COR-L47 (cell line): ENCODE measurements around the gene TAS2R46.
"Not testable (repeated sequence)": the region's sequence is repeated elsewhere in the genome, so short reads cannot be mapped to it uniquely, and the experiment has no call there.

Source experiments
- DNase-seq: peaks from one replicate; lab custom pipeline; 2025; lab: John Stamatoyannopoulos, UW

The TAS2R46 gene

DNA sequence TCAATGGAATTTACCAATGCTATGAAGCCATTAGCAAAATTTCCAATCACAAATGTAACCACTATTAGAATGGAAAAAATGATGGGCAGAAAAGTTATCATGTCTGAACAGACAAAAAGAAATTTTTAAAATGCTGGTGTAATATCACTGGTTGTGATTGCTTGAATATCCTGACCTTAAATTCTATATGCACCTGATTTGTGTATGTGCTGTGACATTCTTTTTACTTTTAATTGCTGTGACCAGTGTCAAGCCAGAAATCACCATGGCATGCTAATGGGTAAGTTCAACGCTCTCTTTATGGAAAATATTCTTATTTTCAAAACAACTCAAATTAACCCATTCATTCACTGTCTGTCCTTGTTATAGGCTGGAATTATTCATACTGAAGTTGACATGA is at the start of gene TAS2R46:
Gene TAS2R46 (minus strand): TSS at position 101 of the 400 bp plus-strand sequence. CDS start 0 bp downstream, at position 101.
- DNase-seq = not testable (repeated sequence)

GRCh38 chr12:11111213-11111612 is 49.1 kb upstream of the TAS2R46 start:
- DNase-seq = not testable (repeated sequence)

DNA sequence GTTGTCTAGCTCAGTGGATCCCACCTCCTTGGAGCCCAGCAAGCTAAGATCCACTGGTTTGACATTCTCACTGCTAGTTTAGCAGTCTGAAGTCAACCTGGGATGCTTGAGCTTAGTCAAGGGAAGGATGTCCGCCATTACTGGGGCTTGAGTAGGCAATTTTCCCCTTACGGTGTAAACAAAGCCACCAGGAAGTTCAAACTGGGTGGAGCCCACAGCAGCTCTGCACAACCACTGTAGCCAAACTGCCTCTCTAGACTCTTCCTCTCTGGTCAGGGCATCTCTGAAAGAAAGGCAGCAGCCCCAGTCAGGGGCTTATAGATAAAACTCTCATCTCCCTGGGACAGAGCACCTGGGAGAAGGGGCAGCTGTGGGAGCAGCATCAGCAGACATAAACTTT is 46.8 kb upstream of the TAS2R46 start:
- no peak for DNase-seq

GRCh38 chr12:11107719-11108118 is 45.6 kb upstream of the TAS2R46 start:
- DNase-seq = no peak

DNA sequence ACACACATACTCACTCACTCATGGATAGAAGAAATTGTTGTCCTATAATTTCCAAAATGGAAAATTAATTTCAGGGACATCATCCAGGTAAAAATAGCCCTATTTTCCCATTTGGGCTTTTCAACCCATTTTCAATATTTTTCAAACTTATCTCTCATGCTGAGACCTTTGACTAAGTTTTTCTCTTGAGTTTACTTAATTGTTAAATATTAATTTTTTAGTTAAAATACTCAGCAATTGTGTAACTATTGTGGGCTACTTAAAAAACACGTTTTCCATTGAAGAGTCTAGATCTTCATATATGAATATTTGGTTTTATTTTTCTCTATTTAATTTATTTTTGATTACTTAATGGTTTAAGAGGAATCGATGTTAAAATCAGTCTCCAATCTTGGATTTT is 44.2 kb upstream of the TAS2R46 start:
- no peak for DNase-seq

- no peak for DNase-seq
These were observed 43.5 kb upstream of the TAS2R46 start for GRCh38 chr12:11105546-11105945.

- not testable (repeated sequence) for DNase-seq
These were observed 32.8 kb upstream of the TAS2R46 start for GRCh38 chr12:11094910-11095309.

- no peak for DNase-seq
These were observed 30.0 kb upstream of the TAS2R46 start, which contains the start of gene TAS2R43 for GRCh38 chr12:11092128-11092527. Gene TAS2R43, minus strand, starts transcription at chr12:11092313. Its CDS starts 84 bp downstream, at chr12:11092229.

GRCh38 chr12:11089246-11089645 is 27.2 kb upstream of the TAS2R46 start:
- DNase-seq = no peak

DNA sequence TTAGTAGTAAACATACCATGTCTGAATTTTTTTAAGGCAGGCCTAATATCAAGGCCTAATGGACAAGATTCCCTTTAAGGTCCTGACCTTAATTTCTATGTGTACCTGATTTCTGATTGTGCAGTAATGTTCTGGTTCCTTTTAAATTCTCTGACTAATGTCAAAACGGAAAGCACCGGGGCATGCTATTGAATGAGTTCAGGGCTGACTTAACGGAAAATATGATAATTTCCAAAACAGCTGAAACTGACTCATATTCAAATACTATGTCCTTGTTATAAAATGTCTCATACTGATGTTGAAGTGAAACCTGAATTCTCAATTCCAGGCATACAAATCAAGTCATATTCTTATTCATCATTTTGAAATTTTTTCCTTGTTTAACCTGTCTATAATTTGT is 23.3 kb upstream of the TAS2R46 start:
- no peak for DNase-seq

DNA sequence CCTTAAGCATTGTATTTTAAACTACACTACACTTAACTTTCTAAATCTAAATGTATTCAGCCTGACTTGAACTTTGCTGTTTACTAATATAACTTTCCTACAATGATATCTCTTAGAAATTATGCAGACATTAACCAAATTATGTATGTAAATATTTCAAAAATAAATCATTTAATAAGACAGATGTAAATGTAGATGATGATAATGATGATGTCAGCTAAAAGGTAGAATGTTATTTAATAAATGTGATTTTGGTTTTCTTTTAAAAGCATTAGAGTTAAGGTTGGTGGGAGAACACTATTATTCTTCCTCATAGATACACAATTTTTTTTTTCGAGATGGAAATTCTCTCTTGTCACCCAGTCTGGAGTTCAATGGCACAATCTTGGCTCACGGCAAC is 19.9 kb upstream of the TAS2R46 start:
- no peak for DNase-seq

DNA sequence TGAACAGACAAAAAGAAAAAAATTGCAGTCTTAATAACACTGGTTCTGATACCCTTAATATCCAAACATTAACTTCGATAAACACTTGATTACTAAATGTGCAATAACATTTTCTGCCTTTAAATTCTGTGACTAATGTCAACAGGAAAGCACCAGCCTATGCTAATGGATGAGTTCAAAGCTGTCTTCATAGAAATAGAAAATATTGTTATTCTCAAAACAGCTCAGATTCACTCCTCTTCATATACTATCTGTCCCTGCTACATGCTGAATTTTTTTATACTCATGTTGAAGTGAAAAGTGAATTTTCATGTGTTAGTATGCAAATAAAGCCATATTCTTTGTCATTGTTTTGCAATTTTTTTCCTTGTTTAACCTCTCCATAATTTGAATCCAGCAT is 16.2 kb upstream of the TAS2R46 start:
- DNase-seq = no peak

GRCh38 chr12:11075642-11076041 is 13.5 kb upstream of the TAS2R46 start:
- no peak for DNase-seq

- DNase-seq = no peak
These were observed 9.3 kb upstream of the TAS2R46 start for GRCh38 chr12:11071414-11071813.

- DNase-seq = no peak
These were observed 8.9 kb upstream of the TAS2R46 start for GRCh38 chr12:11070999-11071398.

- DNase-seq = no peak
These were observed 7.8 kb upstream of the TAS2R46 start for GRCh38 chr12:11069854-11070365.

DNA sequence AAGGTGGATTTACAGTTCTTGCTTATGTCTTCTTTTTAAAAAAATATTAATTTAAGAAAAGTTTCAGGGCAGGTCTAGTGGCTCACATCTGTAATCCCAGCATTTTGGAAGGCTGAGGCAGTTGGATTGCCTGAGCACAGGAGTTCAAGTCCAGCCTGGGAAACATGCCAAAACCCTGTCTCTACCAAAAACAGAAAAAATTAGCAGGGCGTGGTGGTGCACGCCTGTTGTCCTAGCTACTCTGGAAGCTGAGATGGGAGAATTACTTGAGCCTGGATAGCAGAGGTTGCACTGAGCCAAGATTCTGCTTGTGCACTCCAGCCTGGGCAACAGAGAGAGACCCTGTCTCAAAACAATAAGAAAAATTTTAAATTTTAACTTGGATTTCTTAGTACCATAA is 5.4 kb upstream of the TAS2R46 start:
- peak; percentile 17 for DNase-seq

- no peak for DNase-seq
These were observed 2.3 kb downstream of the TAS2R46 start for GRCh38 chr12:11059784-11060183.

GRCh38 chr12:11059041-11059440 is 3.1 kb downstream of the TAS2R46 start:
- DNase-seq = no peak

DNA sequence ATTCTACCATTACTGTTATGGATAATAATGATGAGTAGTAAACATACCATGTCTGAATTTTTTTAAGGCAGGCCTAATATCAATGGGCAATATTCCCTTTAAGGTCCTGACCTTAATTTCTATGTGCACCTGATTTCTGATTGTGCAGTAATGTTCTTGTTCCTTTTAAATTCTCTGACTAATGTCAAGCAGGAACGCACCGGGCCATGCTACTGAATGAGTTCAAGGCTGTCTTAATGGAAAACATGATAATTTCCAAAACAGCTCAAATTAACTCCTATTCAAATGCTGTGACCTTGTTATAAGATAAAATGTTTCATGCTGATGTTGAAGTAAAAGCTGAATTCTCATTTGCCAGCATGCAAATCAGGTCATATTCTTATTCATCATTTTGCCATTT is 6.8 kb downstream of the TAS2R46 start:
- no peak for DNase-seq

- DNase-seq = not testable (repeated sequence)
These were observed 12.1 kb downstream of the TAS2R46 start for GRCh38 chr12:11049806-11050531.

DNA sequence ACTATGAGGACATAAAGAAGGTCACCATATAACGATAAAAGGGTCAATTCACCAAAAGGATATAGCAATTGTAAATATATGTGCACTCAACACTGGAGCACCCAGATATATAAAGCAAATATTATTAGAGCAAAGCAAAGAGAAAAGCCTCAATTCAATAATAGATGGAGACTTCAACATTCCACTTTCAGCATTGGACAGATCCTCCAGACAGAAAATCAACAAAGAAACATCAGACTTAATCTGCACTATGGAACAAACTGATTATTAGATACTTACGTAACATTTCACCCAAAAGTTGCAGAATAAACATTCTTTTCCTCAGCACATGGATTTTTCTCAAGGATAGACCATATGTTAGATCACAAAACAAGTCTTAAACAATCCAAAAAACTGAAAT is 20.7 kb downstream of the TAS2R46 start:
- DNase-seq = not testable (repeated sequence)

- DNase-seq = no peak
These were observed 21.9 kb downstream of the TAS2R46 start for GRCh38 chr12:11040162-11040561.

DNA sequence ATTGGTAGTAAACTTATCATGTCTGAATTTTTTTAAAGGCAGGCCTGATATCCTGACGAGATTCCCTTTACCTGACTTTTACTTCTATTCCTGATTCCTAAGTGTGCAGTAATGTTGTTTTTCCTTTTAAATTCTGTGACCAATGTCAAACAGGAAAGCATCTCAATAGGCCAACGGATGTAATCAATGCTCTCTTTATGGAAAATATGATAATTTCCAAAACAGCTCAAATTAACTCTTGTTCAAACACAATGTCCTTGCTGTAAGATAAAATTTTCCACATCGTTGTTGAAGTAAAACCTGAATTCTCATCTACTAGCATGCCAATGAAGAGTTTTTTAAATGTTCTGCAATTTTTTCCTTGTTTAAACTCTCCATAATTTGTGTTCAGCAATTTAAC is 22.9 kb downstream of the TAS2R46 start:
- DNase-seq = no peak
